IMR-90 (cell line): ENCODE results near the gene PADI2. TPM values are rescaled to one million over a fixed set of nuclear protein-coding genes. Genes with fewer than 3 reads are reported as not detected.

Experiments used
- ATAC-seq: fragments of 200-7000 bp; cut with Tn5 transposase; 2 replicates; pipeline ENCODE4 v1.9.1; 2020; ENCODE audit warnings: low read depth, mild to moderate bottlenecking, moderate library complexity
- BruUV-seq: library from RNA; stranded (reverse); fragments of 400-500 nt; replicated peaks from 2 replicates; lab custom pipeline; 2021; lab: Mats Ljungman, UMichigan
- CTCF ChIA-PET: fragments of 300-600 bp; formaldehyde crosslinking; extraction: SDS; loops from one replicate; lab custom pipeline; 2021; ENCODE audit warnings: antibody characterized with exemption; lab: Yijun Ruan, JAX
- POLR2A ChIA-PET: fragments of 300-600 bp; sonication (Branson Sonifier 250); formaldehyde crosslinking; loops from one replicate; lab custom pipeline; 2022; ENCODE audit warnings: antibody characterized with exemption; ENCODE audit not compliant: unreplicated experiment; lab: Charles Lee
- DNase-seq: peaks from one replicate; pipeline ENCODE4 v3.0.0; 2013
- H2AFZ ChIP-seq: replicated peaks from 2 replicates; pipeline ENCODE3; 2013; ENCODE audit warnings: low read length, mild to moderate bottlenecking; ENCODE audit not compliant: poor library complexity
- H2AK5ac ChIP-seq: 2 replicates; pipeline ENCODE4 v1.6.1; 2013; ENCODE audit warnings: low read depth, low read length, inconsistent platforms
- H2AK9ac ChIP-seq: replicated peaks from 2 replicates; pipeline ENCODE3; 2013; ENCODE audit warnings: mild to moderate bottlenecking, low read depth, low read length, moderate library complexity; ENCODE audit not compliant: poor library complexity
- H2BK120ac ChIP-seq: 2 replicates; pipeline ENCODE4 v1.6.1; 2013; ENCODE audit warnings: low read depth, low read length, inconsistent platforms
- H2BK15ac ChIP-seq: 3 replicates; pipeline ENCODE4 v1.6.1; 2013; ENCODE audit warnings: low read depth, low read length, inconsistent platforms
- H2BK20ac ChIP-seq: 2 replicates; pipeline ENCODE4 v1.6.1; 2013; ENCODE audit warnings: low read depth, mild to moderate bottlenecking, inconsistent platforms, low read length, moderate library complexity
- H2BK5ac ChIP-seq: 2 replicates; pipeline ENCODE4 v1.6.1; 2013; ENCODE audit warnings: mild to moderate bottlenecking, low read depth, low read length, inconsistent platforms; ENCODE audit not compliant: poor library complexity, severe bottlenecking
- H3K14ac ChIP-seq: replicated peaks from 2 replicates; pipeline ENCODE4 v1.6.1; 2013; ENCODE audit warnings: low read depth, low read length, inconsistent platforms
- H3K18ac ChIP-seq: 2 replicates; pipeline ENCODE4 v1.6.1; 2013; ENCODE audit warnings: low read depth, low read length, control low read depth
- H3K23ac ChIP-seq: 2 replicates; pipeline ENCODE4 v1.6.1; 2013; ENCODE audit warnings: low read depth, low read length, inconsistent platforms
- H3K27ac ChIP-seq: 2 replicates; pipeline ENCODE4 v1.5.1; 2013; ENCODE audit warnings: mild to moderate bottlenecking, control low read depth, low read length; ENCODE audit not compliant: insufficient read depth
- H3K27me3 ChIP-seq: 2 replicates; pipeline ENCODE4 v1.6.1; 2013; ENCODE audit warnings: low read length; ENCODE audit not compliant: control insufficient read depth, insufficient read depth
- H3K36me3 ChIP-seq: 2 replicates; pipeline ENCODE4 v1.6.1; 2013; ENCODE audit warnings: low read length, mixed read lengths; ENCODE audit not compliant: control insufficient read depth, insufficient read depth
- H3K4ac ChIP-seq: 2 replicates; pipeline ENCODE4 v1.6.1; 2013; ENCODE audit warnings: low read depth, low read length, inconsistent platforms
- H3K4me1 ChIP-seq: 2 replicates; pipeline ENCODE4 v1.6.1; 2013; ENCODE audit warnings: low read length, mixed read lengths; ENCODE audit not compliant: control insufficient read depth, insufficient read depth
- H3K4me2 ChIP-seq: 2 replicates; pipeline ENCODE4 v1.6.1; 2013; ENCODE audit warnings: low read depth, mild to moderate bottlenecking, control low read depth, low read length, moderate library complexity
- H3K4me3 ChIP-seq: 2 replicates; pipeline ENCODE4 v1.5.1; 2013; ENCODE audit warnings: low read depth, mild to moderate bottlenecking, control low read depth, low read length, moderate library complexity; ENCODE audit not compliant: insufficient read depth
- H3K56ac ChIP-seq: 2 replicates; pipeline ENCODE4 v1.6.1; 2013; ENCODE audit warnings: low read length, inconsistent platforms; ENCODE audit not compliant: insufficient read depth; ENCODE audit errors: extremely low read depth
- H3K79me1 ChIP-seq, 2 experiments: 2 replicates each; pipeline ENCODE4 v1.6.1; 2013; ENCODE audit warnings: low read length in 2 of 2, inconsistent platforms in 1 of 2, low read depth in 1 of 2
- H3K9ac ChIP-seq: 2 replicates; pipeline ENCODE4 v1.6.1; 2013; ENCODE audit warnings: low read depth, low read length, control low read depth
- H3K9me1 ChIP-seq: 2 replicates; pipeline ENCODE4 v1.6.1; 2013; ENCODE audit warnings: low read length, inconsistent platforms; ENCODE audit not compliant: insufficient read depth
- H3K9me3 ChIP-seq: 2 replicates; pipeline ENCODE4 v1.6.1; 2013; ENCODE audit warnings: low read length; ENCODE audit not compliant: control insufficient read depth, insufficient read depth
- H4K20me1 ChIP-seq: 2 replicates; pipeline ENCODE4 v1.6.1; 2013; ENCODE audit warnings: low read length, inconsistent platforms; ENCODE audit not compliant: insufficient read depth
- H4K5ac ChIP-seq: 2 replicates; pipeline ENCODE4 v1.6.1; 2013; ENCODE audit warnings: mild to moderate bottlenecking, low read depth, low read length, control low read depth
- H4K8ac ChIP-seq, 2 experiments: 2 replicates each; pipeline ENCODE4 v1.6.1; 2013; ENCODE audit warnings: low read depth in 2 of 2, low read length in 2 of 2, control low read depth in 1 of 2, inconsistent platforms in 1 of 2
- H4K91ac ChIP-seq: 2 replicates; pipeline ENCODE4 v1.6.1; 2013; ENCODE audit warnings: low read depth, low read length, inconsistent platforms; ENCODE audit not compliant: insufficient read depth
- BHLHE40 ChIP-seq: fragments of 150-350 bp; IDR thresholded peaks from 2 replicates; pipeline ENCODE4 v1.6.1; 2016; ENCODE audit warnings: mild to moderate bottlenecking, low read depth, low read length
- CEBPB ChIP-seq: IDR thresholded peaks from 2 replicates; pipeline ENCODE4 v1.6.1; 2012; ENCODE audit warnings: low read depth, low read length, improper control_type of control experiment
- CHD1 ChIP-seq: IDR thresholded peaks from 2 replicates; pipeline ENCODE4 v1.6.1; 2012; ENCODE audit warnings: low read depth, low read length, improper control_type of control experiment
- CTCF ChIP-seq: conservative IDR thresholded peaks from 2 replicates; pipeline ENCODE4 v1.5.1; 2012; ENCODE audit warnings: mild to moderate bottlenecking, low read depth, low read length, improper control_type of control experiment
- ELK1 ChIP-seq: fragments of 150-350 bp; IDR thresholded peaks from 2 replicates; pipeline ENCODE4 v1.6.1; 2016; ENCODE audit warnings: low read depth, mild to moderate bottlenecking, low read length, moderate library complexity, borderline replicate concordance
- FOS ChIP-seq: fragments of 150-350 bp; IDR thresholded peaks from 2 replicates; pipeline ENCODE4 v1.6.1; 2016; ENCODE audit warnings: low read depth, low read length
- MAFK ChIP-seq: IDR thresholded peaks from 2 replicates; pipeline ENCODE4 v1.6.1; 2012; ENCODE audit warnings: low read depth, low read length, improper control_type of control experiment
- MAZ ChIP-seq: IDR thresholded peaks from 2 replicates; pipeline ENCODE4 v1.6.1; 2012; ENCODE audit warnings: low read depth, mild to moderate bottlenecking, low read length, improper control_type of control experiment, moderate library complexity, borderline replicate concordance
- MXI1 ChIP-seq: IDR thresholded peaks from 2 replicates; pipeline ENCODE4 v1.6.1; 2012; ENCODE audit warnings: low read depth, mild to moderate bottlenecking, low read length, moderate library complexity, borderline replicate concordance
- NFE2L2 ChIP-seq: fragments of 150-350 bp; IDR thresholded peaks from 2 replicates; pipeline ENCODE4 v1.6.1; 2016; ENCODE audit warnings: low read depth, mild to moderate bottlenecking, low read length
- POLR2A ChIP-seq: IDR thresholded peaks from 2 replicates; pipeline ENCODE4 v1.6.1; 2012; ENCODE audit warnings: mild to moderate bottlenecking, low read depth, low read length
- RAD21 ChIP-seq: IDR thresholded peaks from 2 replicates; pipeline ENCODE4 v1.6.1; 2012; ENCODE audit warnings: low read length, improper control_type of control experiment
- RCOR1 ChIP-seq: IDR thresholded peaks from 2 replicates; pipeline ENCODE4 v1.6.1; 2012; ENCODE audit warnings: mild to moderate bottlenecking, low read length, improper control_type of control experiment; ENCODE audit not compliant: insufficient replicate concordance
- RFX5 ChIP-seq: IDR thresholded peaks from 2 replicates; pipeline ENCODE4 v1.8.0; 2012; ENCODE audit warnings: low read depth, mild to moderate bottlenecking, low read length, moderate library complexity
- SMC3 ChIP-seq: fragments of 150-350 bp; IDR thresholded peaks from 2 replicates; pipeline ENCODE4 v1.6.1; 2016; ENCODE audit warnings: low read depth, mild to moderate bottlenecking, antibody characterized with exemption, low read length, moderate library complexity
- USF2 ChIP-seq: fragments of 150-350 bp; IDR thresholded peaks from 2 replicates; pipeline ENCODE4 v1.6.1; 2017; ENCODE audit warnings: mild to moderate bottlenecking, antibody characterized with exemption, low read length, low read depth
- WGBS, 2 experiments: methylation state at CpG; one replicate each; pipeline versions ENCODE4 v1.1.5 to v1.1.7; 2013; ENCODE audit warnings: missing lambda C conversion rate in 2 of 2; ENCODE audit not compliant: insufficient read length in 1 of 2; ENCODE audit errors: extremely low coverage in 2 of 2; 5-methylcytosine and 5-hydroxymethylcytosine counted together
- dilution Hi-C: fragments of 300-500 bp; cut with HindIII; formaldehyde crosslinking; loops from one replicate; pipeline ENCODE4 v1.14.3; 2018; ENCODE audit warnings: low sequenced_read_pairs; ENCODE audit not compliant: unreplicated experiment
- in situ Hi-C: fragments of 300-500 bp; cut with MboI; formaldehyde crosslinking; loops from 3 replicates; pipeline ENCODE4 v1.14.3; 2019; ENCODE audit warnings: low sequenced_read_pairs, inconsistent platforms, mixed read lengths
- intact Hi-C: fragments of 100-400 bp; cut with micrococcal nuclease; formaldehyde crosslinking; loops from 2 replicates; pipeline ENCODE4 v1.10.0; 2022
- polyA plus RNA-seq, 3 experiments: library from polyadenylated mRNA; depleted of rRNA; stranded (reverse); fragments of >200 nt; gene quantifications; 2 replicates each; pipeline ENCODE4 v1.2.3, GENCODE V29; 2012; ENCODE audit warnings: low replicate concordance in 1 of 3
- total RNA-seq: library from RNA; depleted of rRNA; stranded (reverse); fragments of >200 nt; gene quantifications from 2 replicates; pipeline ENCODE4 v1.2.3, GENCODE V29; 2012

The PADI2 gene
- total and polyA plus RNA-seq, 2 of the 4 experiments (the other 2 are of a cell fraction) = not detected

- Histone ChIP-seq H3K56ac (no peak overlapping the region), H2BK120ac (no peak overlapping the region), H3K36me3 (no peaks in the 10 kb centered on the region), H2AK5ac (no peak overlapping the region), H3K9ac (no peak overlapping the region), H3K9me1 (no peaks in the 10 kb centered on the region), H4K91ac (no peak overlapping the region), H3K4me2 (no peak overlapping the region), H2BK5ac (no peak overlapping the region), H4K20me1 (no peaks in the 10 kb centered on the region), H3K4me3 (no peak overlapping the region), H3K27ac (no peak overlapping the region), H3K79me1 (no peaks in the 10 kb centered on the region), H3K4me1 (no peaks in the 10 kb centered on the region), H4K5ac (no peak overlapping the region), H3K18ac (no peak overlapping the region), H3K23ac (no peak overlapping the region), H3K4ac (no peak overlapping the region), H3K9me3 (peaks cover 5% of the 10 kb centered on the region; the same call in 1 of the 2 replicates), H4K8ac (no peak overlapping the region), H2AFZ (no peak overlapping the region), H3K27me3 (peaks cover 33% of the 10 kb centered on the region), H2AK9ac (no peak overlapping the region), H3K14ac (no peak overlapping the region), H2BK20ac (no peak overlapping the region), H2BK15ac (no peak overlapping the region)
- no TSS peak for BruUV-seq
- ChIA-PET CTCF (no interaction called here), POLR2A (no interaction called here)
- intact Hi-C loops (no loop called here), dilution Hi-C loops (no loop called here), in situ Hi-C loops (no loop called here)
- WGBS, 2 experiments = 14% methylated on average over 1 of the region's 3 CpGs; no CpG with 5 or more reads in 1 of the 2 experiments
- DNase-seq (no peak), ATAC-seq (no peak)
- no peak for TF ChIP-seq MAZ
- no peak for TF ChIP-seq RCOR1
- no peak for TF ChIP-seq BHLHE40
- TF ChIP-seq SMC3 = no peak
- TF ChIP-seq RAD21 = no peak
- TF ChIP-seq RFX5 = no peak
- TF ChIP-seq USF2 = no peak
- TF ChIP-seq CEBPB = no peak
- no peak for TF ChIP-seq MXI1
- TF ChIP-seq POLR2A = no peak
- TF ChIP-seq CTCF = no peak
- no peak for TF ChIP-seq CHD1
- TF ChIP-seq NFE2L2 = no peak
- TF ChIP-seq FOS = no peak
- TF ChIP-seq ELK1 = no peak
- no peak for TF ChIP-seq MAFK
Observed at GRCh38 chr1:17082761-17083160, 36.5 kb downstream of the PADI2 start.
